Type B pancreatic cell (in vitro differentiated cells): ENCODE measurements around the gene CLK2. TPM values are rescaled to one million over a fixed set of nuclear protein-coding genes. Genes with fewer than 3 reads are reported as not detected.
A peak's percentile ranks its signal among the peaks of the same experiment; 100 is the strongest.

Experiments used
- DNase-seq: peaks from one replicate; pipeline ENCODE4 v3.0.0; 2021; ENCODE audit warnings: mixed read lengths; ENCODE audit not compliant: unreplicated experiment; ENCODE audit errors: extremely low spot score
- H3K27ac Mint-ChIP-seq: 2 replicates; pipeline ENCODE4 v1.8.0; 2021; ENCODE audit warnings: mild to moderate bottlenecking, mixed read lengths
- H3K27me3 Mint-ChIP-seq: 2 replicates; pipeline ENCODE4 v1.8.0; 2021; ENCODE audit warnings: mixed read lengths
- H3K36me3 Mint-ChIP-seq: 2 replicates; pipeline ENCODE4 v1.8.0; 2021; ENCODE audit warnings: mixed read lengths
- H3K4me1 Mint-ChIP-seq: one replicate; pipeline ENCODE4 v1.8.0; 2021; ENCODE audit warnings: mixed read lengths; ENCODE audit not compliant: unreplicated experiment
- H3K4me3 Mint-ChIP-seq: 2 replicates; pipeline ENCODE4 v1.8.0; 2021; ENCODE audit warnings: mild to moderate bottlenecking, mixed read lengths
- H3K9me3 Mint-ChIP-seq: 2 replicates; pipeline ENCODE4 v1.8.0; 2021; ENCODE audit warnings: mixed read lengths
- CTCF ChIP-seq: fragments of 200-600 bp; sonication (generic); conservative IDR thresholded peaks from 2 replicates; pipeline ENCODE4 v1.5.0; 2021; ENCODE audit warnings: antibody characterized with exemption, mild to moderate bottlenecking
- total RNA-seq: library from RNA; stranded (reverse); gene quantifications from 2 replicates; pipeline ENCODE4 v1.2.1, GENCODE V29; 2021; ENCODE audit warnings: low replicate concordance

CLK2 gene
- total RNA-seq, 1 donor from 2014 or later: 96.8 TPM

- peaks cover 8% of the 10 kb centered on the region for H3K27me3 Mint-ChIP-seq
These were observed 27.4 kb upstream of the CLK2 start for GRCh38 chr1:155300553-155301329.

GRCh38 chr1:155300024-155300423 lies 26.7 kb upstream of the CLK2 start:
- no peak for DNase-seq
- no peaks in the 10 kb centered on the region for H3K4me1 Mint-ChIP-seq
- no peaks in the 10 kb centered on the region for H3K9me3 Mint-ChIP-seq
- H3K27ac Mint-ChIP-seq: no peak overlapping the region
- H3K4me3 Mint-ChIP-seq: no peak overlapping the region
- H3K36me3 Mint-ChIP-seq: no peaks in the 10 kb centered on the region
- peaks cover 8% of the 10 kb centered on the region for H3K27me3 Mint-ChIP-seq
- no peak for TF ChIP-seq CTCF

More at GRCh38 chr1:155300553-155301329, 27.4 kb upstream of the CLK2 start:
- no peak for DNase-seq
- Mint-ChIP-seq H3K27ac (peak overlapping the region; percentile 29), H3K4me1 (no peaks in the 10 kb centered on the region), H3K4me3 (no peak overlapping the region), H3K36me3 (no peaks in the 10 kb centered on the region), H3K9me3 (no peaks in the 10 kb centered on the region)
- TF ChIP-seq CTCF: no peak

- H3K36me3 Mint-ChIP-seq: no peaks in the 10 kb centered on the region
- H3K4me3 Mint-ChIP-seq: no peak overlapping the region
- H3K9me3 Mint-ChIP-seq: no peaks in the 10 kb centered on the region
- no peaks in the 10 kb centered on the region for H3K4me1 Mint-ChIP-seq
- no peak for DNase-seq
- no peak overlapping the region for H3K27ac Mint-ChIP-seq
- H3K27me3 Mint-ChIP-seq: peaks cover 8% of the 10 kb centered on the region
- no peak for TF ChIP-seq CTCF
These were observed 24.1 kb upstream of the CLK2 start for GRCh38 chr1:155297384-155297783.

- Mint-ChIP-seq H3K4me1 (no peaks in the 10 kb centered on the region), H3K4me3 (no peak overlapping the region), H3K27ac (no peak overlapping the region), H3K36me3 (no peaks in the 10 kb centered on the region), H3K27me3 (peaks cover 8% of the 10 kb centered on the region), H3K9me3 (no peaks in the 10 kb centered on the region)
- no peak for TF ChIP-seq CTCF
- DNase-seq: no peak
These were observed 23.4 kb upstream of the CLK2 start for GRCh38 chr1:155296661-155297060.

GRCh38 chr1:155295942-155296267 lies 22.6 kb upstream of the CLK2 start:
- H3K4me3 Mint-ChIP-seq: no peak overlapping the region
- H3K36me3 Mint-ChIP-seq: no peaks in the 10 kb centered on the region
- no peak for TF ChIP-seq CTCF
- no peak overlapping the region for H3K27ac Mint-ChIP-seq
- no peaks in the 10 kb centered on the region for H3K4me1 Mint-ChIP-seq
- DNase-seq: no peak
- H3K9me3 Mint-ChIP-seq: no peaks in the 10 kb centered on the region
- peaks cover 12% of the 10 kb centered on the region for H3K27me3 Mint-ChIP-seq
